ENCODE measurements around the gene NDST1.

DNA sequence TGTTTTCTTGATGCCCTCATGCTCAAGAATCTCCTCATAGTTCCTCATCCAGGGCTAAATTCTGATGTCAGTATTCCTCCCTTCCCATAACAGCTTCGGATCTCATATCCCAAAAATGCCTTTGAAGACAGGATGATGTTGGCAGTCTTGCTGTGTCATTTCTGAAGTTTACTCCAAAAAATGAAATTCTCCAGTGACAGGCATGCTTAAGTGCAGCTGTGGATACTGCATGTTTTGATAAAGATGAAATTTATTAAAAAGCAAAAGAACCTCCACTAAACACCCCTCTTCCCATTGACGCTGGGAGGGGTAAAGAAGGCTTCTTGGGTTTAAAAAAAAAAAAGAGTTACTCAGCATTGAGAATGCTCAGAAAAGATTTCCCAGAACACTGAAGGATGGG, 43.1 kb downstream of the NDST1 start:
- TF ChIP-seq, protein P1, sequence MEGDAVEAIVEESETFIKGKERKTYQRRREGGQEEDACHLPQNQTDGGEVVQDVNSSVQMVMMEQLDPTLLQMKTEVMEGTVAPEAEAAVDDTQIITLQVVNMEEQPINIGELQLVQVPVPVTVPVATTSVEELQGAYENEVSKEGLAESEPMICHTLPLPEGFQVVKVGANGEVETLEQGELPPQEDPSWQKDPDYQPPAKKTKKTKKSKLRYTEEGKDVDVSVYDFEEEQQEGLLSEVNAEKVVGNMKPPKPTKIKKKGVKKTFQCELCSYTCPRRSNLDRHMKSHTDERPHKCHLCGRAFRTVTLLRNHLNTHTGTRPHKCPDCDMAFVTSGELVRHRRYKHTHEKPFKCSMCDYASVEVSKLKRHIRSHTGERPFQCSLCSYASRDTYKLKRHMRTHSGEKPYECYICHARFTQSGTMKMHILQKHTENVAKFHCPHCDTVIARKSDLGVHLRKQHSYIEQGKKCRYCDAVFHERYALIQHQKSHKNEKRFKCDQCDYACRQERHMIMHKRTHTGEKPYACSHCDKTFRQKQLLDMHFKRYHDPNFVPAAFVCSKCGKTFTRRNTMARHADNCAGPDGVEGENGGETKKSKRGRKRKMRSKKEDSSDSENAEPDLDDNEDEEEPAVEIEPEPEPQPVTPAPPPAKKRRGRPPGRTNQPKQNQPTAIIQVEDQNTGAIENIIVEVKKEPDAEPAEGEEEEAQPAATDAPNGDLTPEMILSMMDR (conservative IDR thresholded peaks at IDR 0.05; ENCODE audit: low read length): no peak
- TF ChIP-seq EZH2phosphoT487 (IDR thresholded peaks at IDR 0.05; ENCODE audit: borderline replicate concordance, low read depth, low read length): no peak
